Measurements from ENCODE around the gene CPTP. TPM values are rescaled to one million over a fixed set of nuclear protein-coding genes. Genes with fewer than 3 reads are reported as not detected.

The CPTP gene
- polyA plus RNA-seq, 3 donors, result 6.4 to 7.7 (median 7.4) TPM

- H3K36me3 Mint-ChIP-seq, result peaks cover 15 to 33% of the 10 kb centered on the region in 2 donors
Measured at GRCh38 chr1:1308756-1309250, 15.8 kb upstream of the CPTP start.

More at GRCh38 chr1:1308756-1309250, 15.8 kb upstream of the CPTP start:
- Histone ChIP-seq H3K9ac (ENCODE audit: insufficient read depth, low read length, poor library complexity, severe bottlenecking) (peak overlapping the region; percentile 81), H3K79me2 (ENCODE audit: insufficient read depth, low read length) (peaks cover 39% of the 10 kb centered on the region), H3K4me3 (replicated peaks in 1 of 3; ENCODE audit: low read depth in 2 of 3, low read length in 3 of 3) (peak overlapping the region; percentile 40 to 91 (median 88)), H3K27me3 (ENCODE audit: control insufficient read depth in 2 of 2, insufficient read depth in 2 of 2, low read length in 2 of 2) (no peaks in the 10 kb centered on the region), H3K4me1 (ENCODE audit: control insufficient read depth in 1 of 2, insufficient read depth in 2 of 2, low read length in 2 of 2) (peaks cover 39 to 48% of the 10 kb centered on the region in 2 donors), H3K36me3 (replicated peaks in 1 of 2; ENCODE audit: control insufficient read depth in 1 of 2, insufficient read depth in 2 of 2, low read length in 2 of 2) (peaks cover 35 to 36% of the 10 kb centered on the region in 2 donors), H3K4me2 (replicated peaks; ENCODE audit: extremely low read depth, low read length, poor library complexity, severe bottlenecking) (peak overlapping the region; percentile 99), H4K20me1 (ENCODE audit: insufficient read depth, low read length) (peaks cover 53% of the 10 kb centered on the region), H3K9me3 (replicated peaks in 1 of 2; ENCODE audit: control insufficient read depth in 1 of 2, insufficient read depth in 1 of 2, low read length in 2 of 2) (no peaks in the 10 kb centered on the region), H3K27ac (ENCODE audit: low read depth in 1 of 2, low read length in 2 of 2) (peak overlapping the region; percentile 75 to 82), H2AFZ (ENCODE audit: insufficient read depth, low read depth, low read length, poor library complexity, severe bottlenecking) (peak overlapping the region; percentile 91)
- WGBS (ENCODE audit: insufficient coverage), result under 1% methylated on average over 66 of the region's 66 CpGs
- no peak for TF ChIP-seq CTCF (IDR thresholded peaks at IDR 0.05)
- intact Hi-C loops (cut with micrococcal nuclease), result loop anchor here in 1 of 2 donors (5.0 kb wide), 2 partner anchors 68 to 473 kb away; partner anchors contain the start of gene AURKAIP1
- no peaks in the 10 kb centered on the region for H3K9me3 Mint-ChIP-seq
- peaks cover 0 to 4% (median 0%) of the 10 kb centered on the region in 3 donors for H3K27me3 Mint-ChIP-seq (ENCODE audit: low read depth in 3 of 3)
- H3K27ac Mint-ChIP-seq, result peak overlapping the region in 6 of 7 donors; percentile 52 to 85 (median 80)
- H3K4me1 Mint-ChIP-seq, result peaks cover 35% of the 10 kb centered on the region
- H3K4me3 Mint-ChIP-seq, result peak overlapping the region; percentile 80 to 89
- no peak for DNase-seq
